Smooth muscle cell (in vitro differentiated cells): ENCODE measurements around the gene CKLF. TPM values are rescaled to one million over a fixed set of nuclear protein-coding genes. Genes with fewer than 3 reads are reported as not detected.

Source experiments
- DNase-seq: peaks from one replicate; lab custom pipeline; 2025; ENCODE audit not compliant: unreplicated experiment; lab: John Stamatoyannopoulos, UW
- H2AFZ ChIP-seq: fragments of 200-600 bp; sonication (generic); 2 replicates; pipeline ENCODE4 v1.6.0; 2016; ENCODE audit warnings: antibody characterized with exemption, low read depth, mild to moderate bottlenecking
- H3F3A ChIP-seq: fragments of 200-600 bp; sonication (generic); 2 replicates; pipeline ENCODE4 v1.6.0; 2017; ENCODE audit warnings: antibody characterized with exemption, low read depth
- H3K27ac ChIP-seq: fragments of 200-600 bp; sonication (generic); 2 replicates; pipeline ENCODE4 v1.5.1; 2016; ENCODE audit warnings: low read depth, mild to moderate bottlenecking
- H3K27me3 ChIP-seq: fragments of 200-600 bp; sonication (generic); 2 replicates; pipeline ENCODE4 v1.6.1; 2016; ENCODE audit warnings: low read depth, mild to moderate bottlenecking
- H3K36me3 ChIP-seq: fragments of 200-600 bp; sonication (generic); 2 replicates; pipeline ENCODE4 v1.5.1; 2016; ENCODE audit warnings: low read depth
- H3K4me1 ChIP-seq: fragments of 200-600 bp; sonication (generic); 2 replicates; pipeline ENCODE4 v1.5.1; 2016; ENCODE audit warnings: low read depth
- H3K4me2 ChIP-seq: fragments of 200-600 bp; sonication (generic); 2 replicates; pipeline ENCODE4 v1.6.0; 2016; ENCODE audit warnings: mild to moderate bottlenecking
- H3K4me3 ChIP-seq: fragments of 200-600 bp; sonication (generic); 2 replicates; pipeline ENCODE4 v1.5.1; 2016; ENCODE audit warnings: mild to moderate bottlenecking
- H3K79me2 ChIP-seq: fragments of 200-600 bp; sonication (generic); 2 replicates; pipeline ENCODE4 v1.6.0; 2016; ENCODE audit warnings: low read depth, mild to moderate bottlenecking
- H3K9ac ChIP-seq: fragments of 200-600 bp; sonication (generic); 2 replicates; pipeline ENCODE4 v1.6.0; 2016; ENCODE audit warnings: low read depth
- H3K9me3 ChIP-seq: fragments of 200-600 bp; sonication (generic); replicated peaks from 2 replicates; pipeline ENCODE4 v1.5.1; 2016; ENCODE audit warnings: low read depth
- H4K20me1 ChIP-seq: fragments of 200-600 bp; sonication (generic); 2 replicates; pipeline ENCODE4 v1.6.0; 2016; ENCODE audit warnings: low read depth
- CTCF ChIP-seq: fragments of 200-600 bp; sonication (generic); IDR thresholded peaks from 2 replicates; pipeline ENCODE4 v1.5.1; 2017; ENCODE audit warnings: borderline replicate concordance, mild to moderate bottlenecking, antibody characterized with exemption; ENCODE audit not compliant: insufficient read depth, poor library complexity, severe bottlenecking
- WGBS: methylation state at CpG from one replicate; pipeline ENCODE4 v1.1.7; 2016; ENCODE audit warnings: low lambda C conversion rate; 5-methylcytosine and 5-hydroxymethylcytosine counted together
- polyA plus RNA-seq: library from polyadenylated mRNA; unstranded; fragments of >200 nt; fragmentation: Nextera tagmentation; extraction: Ambion mirVana; gene quantifications from 2 replicates; pipeline ENCODE4 v1.2.1, GENCODE V29; 2016
- total RNA-seq: library from RNA; depleted of rRNA; stranded (reverse); fragments of >200 nt; gene quantifications from 2 replicates; pipeline ENCODE4 v1.2.3, GENCODE V29; 2014

Gene CKLF
- total and polyA plus RNA-seq, 2 experiments from 2014 or later, result 61.5 to 78.1 TPM

GRCh38 chr16:66560107-66560506 is 7.7 kb downstream of the CKLF start:
- no peak overlapping the region for H3K27ac ChIP-seq
- H4K20me1 ChIP-seq, result peaks cover 16% of the 10 kb centered on the region
- no peak overlapping the region for H3K4me2 ChIP-seq
- H3K4me3 ChIP-seq, result no peak overlapping the region
- no peak overlapping the region for H3K9ac ChIP-seq
- H3K27me3 ChIP-seq, result no peaks in the 10 kb centered on the region
- 92% methylated on average over 1 of the region's 1 CpG for WGBS
- no peaks in the 10 kb centered on the region for H3K36me3 ChIP-seq
- no peak for DNase-seq
- no peaks in the 10 kb centered on the region for H3F3A ChIP-seq
- H3K9me3 ChIP-seq, result no peaks in the 10 kb centered on the region
- peaks cover 12% of the 10 kb centered on the region for H3K79me2 ChIP-seq
- H3K4me1 ChIP-seq, result no peaks in the 10 kb centered on the region
- no peak overlapping the region for H2AFZ ChIP-seq
- no peak for TF ChIP-seq CTCF

GRCh38 chr16:66561381-66562080 is 9.2 kb downstream of the CKLF start:
- no peaks in the 10 kb centered on the region for H3K27me3 ChIP-seq
- DNase-seq, result no peak
- no peaks in the 10 kb centered on the region for H3K36me3 ChIP-seq
- no peaks in the 10 kb centered on the region for H3K4me1 ChIP-seq
- no peak overlapping the region for H3K27ac ChIP-seq
- no peaks in the 10 kb centered on the region for H3K9me3 ChIP-seq
- H3F3A ChIP-seq, result no peaks in the 10 kb centered on the region
- no peak overlapping the region for H3K9ac ChIP-seq
- no peak for TF ChIP-seq CTCF
- 95% methylated on average over 3 of the region's 3 CpGs for WGBS
- H3K4me3 ChIP-seq, result no peak overlapping the region
- H4K20me1 ChIP-seq, result peaks cover 16% of the 10 kb centered on the region
- peaks cover 5% of the 10 kb centered on the region for H3K79me2 ChIP-seq
- H3K4me2 ChIP-seq, result no peak overlapping the region
- H2AFZ ChIP-seq, result no peak overlapping the region

GRCh38 chr16:66562409-66562808 is 10.0 kb downstream of the CKLF start:
- no peak for TF ChIP-seq CTCF
- H4K20me1 ChIP-seq, result peaks cover 16% of the 10 kb centered on the region
- no peak overlapping the region for H3K9ac ChIP-seq
- no peak overlapping the region for H3K27ac ChIP-seq
- H3F3A ChIP-seq, result no peaks in the 10 kb centered on the region
- peaks cover 5% of the 10 kb centered on the region for H3K79me2 ChIP-seq
- WGBS, result 97% methylated on average over 1 of the region's 1 CpG
- no peaks in the 10 kb centered on the region for H3K27me3 ChIP-seq
- H3K9me3 ChIP-seq, result no peaks in the 10 kb centered on the region
- H3K4me1 ChIP-seq, result no peaks in the 10 kb centered on the region
- no peak overlapping the region for H3K4me3 ChIP-seq
- H3K36me3 ChIP-seq, result no peaks in the 10 kb centered on the region
- no peak overlapping the region for H3K4me2 ChIP-seq
- no peak for DNase-seq
- H2AFZ ChIP-seq, result no peak overlapping the region

GRCh38 chr16:66562986-66563385 is 10.6 kb downstream of the CKLF start:
- no peak overlapping the region for H3K4me3 ChIP-seq
- no peak for DNase-seq
- H3F3A ChIP-seq, result no peaks in the 10 kb centered on the region
- no peak overlapping the region for H2AFZ ChIP-seq
- peaks cover 5% of the 10 kb centered on the region for H3K79me2 ChIP-seq
- no peak overlapping the region for H3K27ac ChIP-seq
- H4K20me1 ChIP-seq, result peaks cover 15% of the 10 kb centered on the region
- no peaks in the 10 kb centered on the region for H3K27me3 ChIP-seq
- no peak for TF ChIP-seq CTCF
- H3K4me2 ChIP-seq, result no peak overlapping the region
- H3K9me3 ChIP-seq, result no peaks in the 10 kb centered on the region
- no peak overlapping the region for H3K9ac ChIP-seq
- WGBS, result 94% methylated on average over 2 of the region's 2 CpGs
- H3K36me3 ChIP-seq, result no peaks in the 10 kb centered on the region
- H3K4me1 ChIP-seq, result no peaks in the 10 kb centered on the region
